Progenitor cell of endocrine pancreas (in vitro differentiated cells): ENCODE data around the gene B4GALT3. TPM values are rescaled to one million over a fixed set of nuclear protein-coding genes. Genes with fewer than 3 reads are reported as not detected.

Experiments used
- DNase-seq: peaks from one replicate; pipeline ENCODE4 v3.0.0; 2021; ENCODE audit warnings: low spot score; ENCODE audit not compliant: unreplicated experiment
- H3K27ac Mint-ChIP-seq: 2 replicates; pipeline ENCODE4 v1.8.0; 2021; ENCODE audit warnings: mild to moderate bottlenecking, moderate library complexity, mixed read lengths
- H3K27me3 Mint-ChIP-seq: 2 replicates; pipeline ENCODE4 v1.8.0; 2021; ENCODE audit warnings: mixed read lengths
- H3K36me3 Mint-ChIP-seq: 2 replicates; pipeline ENCODE4 v1.8.0; 2022; ENCODE audit warnings: mixed read lengths; ENCODE audit not compliant: insufficient read depth
- H3K4me1 Mint-ChIP-seq: 2 replicates; pipeline ENCODE4 v1.8.0; 2021; ENCODE audit warnings: low read depth, mixed read lengths
- H3K4me3 Mint-ChIP-seq: 2 replicates; pipeline ENCODE4 v1.8.0; 2021; ENCODE audit warnings: low read depth, mild to moderate bottlenecking, moderate library complexity, mixed read lengths
- H3K9me3 Mint-ChIP-seq: 2 replicates; pipeline ENCODE4 v1.8.0; 2021; ENCODE audit warnings: low read depth, mixed read lengths
- total RNA-seq: library from RNA; stranded (reverse); gene quantifications from 2 replicates; pipeline ENCODE4 v1.2.1, GENCODE V29; 2021
- TF ChIP-seq, protein P1 (sequence below): fragments of 200-600 bp; sonication (generic); IDR thresholded peaks from one replicate; pipeline ENCODE4 v1.5.0; 2021; ENCODE audit warnings: antibody characterized with exemption, mild to moderate bottlenecking; ENCODE audit not compliant: unreplicated experiment

Gene B4GALT3
- total RNA-seq, 1 donor from 2014 or later = 45.9 TPM

- H3K9me3 Mint-ChIP-seq = no peaks in the 10 kb centered on the region
- TF ChIP-seq, protein P1, sequence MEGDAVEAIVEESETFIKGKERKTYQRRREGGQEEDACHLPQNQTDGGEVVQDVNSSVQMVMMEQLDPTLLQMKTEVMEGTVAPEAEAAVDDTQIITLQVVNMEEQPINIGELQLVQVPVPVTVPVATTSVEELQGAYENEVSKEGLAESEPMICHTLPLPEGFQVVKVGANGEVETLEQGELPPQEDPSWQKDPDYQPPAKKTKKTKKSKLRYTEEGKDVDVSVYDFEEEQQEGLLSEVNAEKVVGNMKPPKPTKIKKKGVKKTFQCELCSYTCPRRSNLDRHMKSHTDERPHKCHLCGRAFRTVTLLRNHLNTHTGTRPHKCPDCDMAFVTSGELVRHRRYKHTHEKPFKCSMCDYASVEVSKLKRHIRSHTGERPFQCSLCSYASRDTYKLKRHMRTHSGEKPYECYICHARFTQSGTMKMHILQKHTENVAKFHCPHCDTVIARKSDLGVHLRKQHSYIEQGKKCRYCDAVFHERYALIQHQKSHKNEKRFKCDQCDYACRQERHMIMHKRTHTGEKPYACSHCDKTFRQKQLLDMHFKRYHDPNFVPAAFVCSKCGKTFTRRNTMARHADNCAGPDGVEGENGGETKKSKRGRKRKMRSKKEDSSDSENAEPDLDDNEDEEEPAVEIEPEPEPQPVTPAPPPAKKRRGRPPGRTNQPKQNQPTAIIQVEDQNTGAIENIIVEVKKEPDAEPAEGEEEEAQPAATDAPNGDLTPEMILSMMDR = no peak
- H3K36me3 Mint-ChIP-seq = peaks cover 3% of the 10 kb centered on the region
- DNase-seq = no peak
- no peaks in the 10 kb centered on the region for H3K27me3 Mint-ChIP-seq
- peak overlapping the region; percentile 92 for H3K27ac Mint-ChIP-seq
- no peak overlapping the region for H3K4me3 Mint-ChIP-seq
- peaks cover 56% of the 10 kb centered on the region for H3K4me1 Mint-ChIP-seq
Measured at GRCh38 chr1:161223805-161224694, 46.7 kb upstream of the B4GALT3 start.

- Mint-ChIP-seq H3K36me3 (peaks cover under 1% of the 10 kb centered on the region), H3K4me1 (peaks cover 69% of the 10 kb centered on the region), H3K4me3 (no peak overlapping the region), H3K27ac (no peak overlapping the region), H3K9me3 (no peaks in the 10 kb centered on the region), H3K27me3 (no peaks in the 10 kb centered on the region)
- TF ChIP-seq, protein P1 = no peak
- no peak for DNase-seq
Measured at GRCh38 chr1:161222175-161223019, 45.1 kb upstream of the B4GALT3 start.

DNA sequence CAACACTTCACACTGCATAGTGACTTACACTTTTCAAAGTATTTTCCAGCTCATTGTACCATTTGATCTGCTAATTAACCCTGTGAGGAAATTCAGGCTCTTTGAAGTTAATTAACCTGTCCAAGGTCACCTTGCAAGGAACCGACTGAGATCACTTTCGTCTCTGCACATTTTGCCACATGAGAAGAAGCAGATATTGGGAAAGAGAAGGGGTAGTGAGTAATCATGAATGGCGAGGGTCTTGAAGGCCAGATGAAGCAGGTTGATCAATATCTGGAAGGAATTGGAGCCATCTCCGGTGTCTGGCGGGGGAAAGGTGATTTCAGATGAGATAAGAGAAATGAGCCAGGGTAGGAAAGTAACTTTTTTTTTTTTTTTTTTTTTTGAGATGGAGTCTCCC, 42.7 kb upstream of the B4GALT3 start:
- no peaks in the 10 kb centered on the region for H3K27me3 Mint-ChIP-seq
- H3K4me1 Mint-ChIP-seq = peaks cover 60% of the 10 kb centered on the region
- TF ChIP-seq, protein P1 = no peak
- no peak overlapping the region for H3K4me3 Mint-ChIP-seq
- peaks cover 3% of the 10 kb centered on the region for H3K36me3 Mint-ChIP-seq
- DNase-seq = no peak
- no peak overlapping the region for H3K27ac Mint-ChIP-seq
- no peaks in the 10 kb centered on the region for H3K9me3 Mint-ChIP-seq

DNA sequence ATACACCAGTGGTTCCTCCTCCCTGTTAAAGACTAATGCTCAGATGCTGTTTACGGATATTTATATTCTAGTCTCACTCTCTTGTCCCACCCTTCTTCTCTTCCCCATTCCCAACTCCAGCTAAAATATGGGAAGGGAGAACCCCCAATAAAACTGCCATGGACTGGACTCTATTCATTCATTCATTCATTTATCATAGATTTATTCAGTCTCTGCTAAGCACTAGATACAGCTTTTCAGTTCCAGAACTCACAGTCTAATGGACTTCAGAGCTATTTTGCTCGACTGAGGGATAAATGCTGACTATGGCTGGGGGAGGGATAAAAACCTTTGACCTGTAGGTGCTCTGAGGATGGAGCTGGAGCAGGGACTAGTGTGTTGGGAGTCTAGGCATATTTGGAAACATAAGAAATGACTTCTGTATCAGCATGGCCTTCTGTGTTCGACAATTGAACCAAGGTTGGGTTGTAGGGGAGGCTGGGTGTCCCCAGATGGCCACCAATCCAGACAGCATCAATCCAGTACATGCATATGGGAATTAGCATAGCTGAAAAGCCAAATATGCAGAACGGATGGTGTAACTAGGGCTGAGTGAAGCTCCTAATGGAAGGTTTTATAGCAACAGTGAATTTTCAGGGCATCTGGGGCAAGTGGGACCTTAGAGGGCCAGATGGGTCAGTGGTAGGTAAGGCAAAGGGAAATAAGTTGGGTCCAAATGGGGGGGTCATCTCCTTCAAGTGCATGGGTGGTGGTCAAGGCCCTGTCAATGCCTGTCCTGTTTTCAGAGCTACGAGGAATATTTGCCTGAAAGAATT, 42.0 kb upstream of the B4GALT3 start:
- H3K4me1 Mint-ChIP-seq = peaks cover 57% of the 10 kb centered on the region
- H3K27ac Mint-ChIP-seq = peak overlapping the region; percentile 94
- TF ChIP-seq, protein P1 = no peak
- no peak overlapping the region for H3K4me3 Mint-ChIP-seq
- H3K27me3 Mint-ChIP-seq = no peaks in the 10 kb centered on the region
- no peaks in the 10 kb centered on the region for H3K9me3 Mint-ChIP-seq
- DNase-seq = no peak
- H3K36me3 Mint-ChIP-seq = peaks cover 7% of the 10 kb centered on the region
